ENCODE results near the gene CLEC20A. TPM values are rescaled to one million over a fixed set of nuclear protein-coding genes. Genes with fewer than 3 reads are reported as not detected.

CLEC20A gene
- total RNA-seq, 1 donor from 2014 or later = not detected

GRCh38 chr1:178502856-178503255 lies 6.1 kb upstream of the CLEC20A start:
- DNase-seq (ENCODE audit: extremely low spot score in 2 of 2) = no peak
- no peak overlapping the region for H3K27ac ChIP-seq
- H3K4me3 ChIP-seq = no peak overlapping the region
- H3K4me1 ChIP-seq = peaks cover 4% of the 10 kb centered on the region
- H3K9me3 ChIP-seq = no peaks in the 10 kb centered on the region
- no peaks in the 10 kb centered on the region for H3K36me3 ChIP-seq
- no peaks in the 10 kb centered on the region for H3K27me3 ChIP-seq
- TF ChIP-seq POLR2AphosphoS5 (IDR thresholded peaks at IDR 0.05; ENCODE audit: insufficient read depth in 1 of 2, low read depth in 1 of 2) = no peak
- TF ChIP-seq POLR2A (IDR thresholded peaks at IDR 0.05) = no peak
- TF ChIP-seq CTCF (IDR thresholded peaks at IDR 0.05) = no peak
- intact Hi-C loops (cut with DNase I) = no loop called here

GRCh38 chr1:178502330-178502714 lies 5.6 kb upstream of the CLEC20A start:
- no peak for DNase-seq (ENCODE audit: extremely low spot score in 2 of 2)
- H3K36me3 ChIP-seq = no peaks in the 10 kb centered on the region
- TF ChIP-seq POLR2AphosphoS5 (IDR thresholded peaks at IDR 0.05; ENCODE audit: insufficient read depth in 1 of 2, low read depth in 1 of 2) (no peak), CTCF (IDR thresholded peaks at IDR 0.05) (no peak), POLR2A (IDR thresholded peaks at IDR 0.05) (no peak)
- H3K27ac ChIP-seq = no peak overlapping the region
- H3K4me3 ChIP-seq = no peak overlapping the region
- peaks cover 4% of the 10 kb centered on the region for H3K4me1 ChIP-seq
- H3K9me3 ChIP-seq = no peaks in the 10 kb centered on the region
- intact Hi-C loops (cut with DNase I) = no loop called here
- no peaks in the 10 kb centered on the region for H3K27me3 ChIP-seq

- TF ChIP-seq POLR2AphosphoS5 (IDR thresholded peaks at IDR 0.05; ENCODE audit: insufficient read depth in 1 of 2, low read depth in 1 of 2) (no peak), CTCF (IDR thresholded peaks at IDR 0.05) (peak; percentile 34 to 60 (median 60)), POLR2A (IDR thresholded peaks at IDR 0.05) (no peak)
- Histone ChIP-seq H3K27ac (no peak overlapping the region), H3K4me1 (peaks cover 4% of the 10 kb centered on the region), H3K36me3 (no peaks in the 10 kb centered on the region), H3K4me3 (no peak overlapping the region), H3K9me3 (no peaks in the 10 kb centered on the region), H3K27me3 (no peaks in the 10 kb centered on the region)
- no peak for DNase-seq (ENCODE audit: extremely low spot score in 2 of 2)
- intact Hi-C loops (cut with DNase I) = no loop called here
These were observed 5.1 kb upstream of the CLEC20A start for GRCh38 chr1:178501705-178502329.

- no peak for DNase-seq (ENCODE audit: extremely low spot score in 2 of 2)
- H3K27ac ChIP-seq = no peak overlapping the region
- H3K36me3 ChIP-seq = no peaks in the 10 kb centered on the region
- no peaks in the 10 kb centered on the region for H3K9me3 ChIP-seq
- TF ChIP-seq CTCF (IDR thresholded peaks at IDR 0.05) = no peak
- no peak for TF ChIP-seq POLR2A (IDR thresholded peaks at IDR 0.05)
- no peak for TF ChIP-seq POLR2AphosphoS5 (IDR thresholded peaks at IDR 0.05; ENCODE audit: insufficient read depth in 1 of 2, low read depth in 1 of 2)
- H3K4me1 ChIP-seq = no peaks in the 10 kb centered on the region
- no peaks in the 10 kb centered on the region for H3K27me3 ChIP-seq
- no peak overlapping the region for H3K4me3 ChIP-seq
- intact Hi-C loops (cut with DNase I) = no loop called here
These were observed 4.3 kb upstream of the CLEC20A start for GRCh38 chr1:178500936-178501554.

GRCh38 chr1:178500091-178500770 lies 3.5 kb upstream of the CLEC20A start:
- Histone ChIP-seq H3K27me3 (no peaks in the 10 kb centered on the region), H3K4me3 (no peak overlapping the region), H3K36me3 (no peaks in the 10 kb centered on the region), H3K27ac (no peak overlapping the region), H3K4me1 (no peaks in the 10 kb centered on the region), H3K9me3 (no peaks in the 10 kb centered on the region)
- DNase-seq (ENCODE audit: extremely low spot score in 2 of 2) = peak in 1 of 2 donors; percentile 71
- intact Hi-C loops (cut with DNase I) = no loop called here
- no peak for TF ChIP-seq POLR2AphosphoS5 (IDR thresholded peaks at IDR 0.05; ENCODE audit: insufficient read depth in 1 of 2, low read depth in 1 of 2)
- TF ChIP-seq CTCF (IDR thresholded peaks at IDR 0.05) = no peak
- no peak for TF ChIP-seq POLR2A (IDR thresholded peaks at IDR 0.05)
